Measurements from ENCODE around the gene RNASEH1.
"Not testable (repeated sequence)": the region's sequence is repeated elsewhere in the genome, so short reads cannot be mapped to it uniquely, and the experiment has no call there.

RNASEH1 gene

DNA sequence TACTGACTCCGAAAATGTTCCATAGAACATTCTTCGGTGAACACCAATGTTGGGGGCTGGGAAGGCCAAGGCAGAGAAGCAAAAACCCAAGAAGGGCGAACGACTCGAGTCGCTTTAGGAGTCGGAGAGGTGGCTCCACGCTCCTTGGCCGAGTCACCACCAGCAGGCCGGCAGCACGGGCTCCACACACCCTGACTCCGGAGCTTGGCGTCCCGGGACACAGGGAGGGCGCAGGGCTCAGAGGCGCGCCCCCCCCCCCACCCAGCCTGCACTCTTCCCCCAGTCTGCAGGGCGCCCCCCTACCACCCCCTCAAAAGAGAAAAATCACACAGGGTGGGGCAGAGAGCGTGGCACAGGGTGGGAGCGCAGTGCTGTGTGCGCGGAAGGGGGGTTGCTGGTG lies 31.3 kb downstream of the RNASEH1 start:
- no peaks in the 10 kb centered on the region for H4K20me1 ChIP-seq
- no peak for TF ChIP-seq Cebpa-rat (IDR thresholded peaks at IDR 0.05)
- H3K9ac ChIP-seq, result no peak overlapping the region
- H3K4me3 ChIP-seq, result no peak overlapping the region
- H3K27ac ChIP-seq, result no peak overlapping the region
- 0 out of 2 replicates have a peak, but pooled peaks cover 3% of the 10 kb centered on the region for H3K4me1 ChIP-seq
- H3K36me3 ChIP-seq, result no peaks in the 10 kb centered on the region
- H3K9me3 ChIP-seq, result no peaks in the 10 kb centered on the region
- H3K27me3 ChIP-seq, result no peaks in the 10 kb centered on the region
- H3K4me2 ChIP-seq, result no peak overlapping the region

GRCh38 chr2:3523551-3524041 lies 34.5 kb downstream of the RNASEH1 start:
- H3K4me1 ChIP-seq, result peaks cover 23% of the 10 kb centered on the region
- H3K27ac ChIP-seq, result no peak overlapping the region
- no peak for TF ChIP-seq Cebpa-rat (IDR thresholded peaks at IDR 0.05)
- H4K20me1 ChIP-seq, result no peaks in the 10 kb centered on the region
- H3K4me2 ChIP-seq, result no peak overlapping the region
- H3K27me3 ChIP-seq, result no peaks in the 10 kb centered on the region
- H3K9ac ChIP-seq, result no peak overlapping the region
- H3K9me3 ChIP-seq, result no peaks in the 10 kb centered on the region
- H3K4me3 ChIP-seq, result no peak overlapping the region
- H3K36me3 ChIP-seq, result no peaks in the 10 kb centered on the region

- H3K4me3 ChIP-seq, result no peak overlapping the region
- H3K4me1 ChIP-seq, result peaks cover 26% of the 10 kb centered on the region
- H3K36me3 ChIP-seq, result no peaks in the 10 kb centered on the region
- H3K27me3 ChIP-seq, result no peaks in the 10 kb centered on the region
- TF ChIP-seq Cebpa-rat (IDR thresholded peaks at IDR 0.05), result no peak
- H3K9me3 ChIP-seq, result no peaks in the 10 kb centered on the region
- H3K9ac ChIP-seq, result no peak overlapping the region
- H3K27ac ChIP-seq, result no peak overlapping the region
- no peak overlapping the region for H3K4me2 ChIP-seq
- no peaks in the 10 kb centered on the region for H4K20me1 ChIP-seq
These were observed 35.1 kb downstream of the RNASEH1 start for GRCh38 chr2:3522961-3523421.

- no peak for TF ChIP-seq Cebpa-rat (IDR thresholded peaks at IDR 0.05)
- Histone ChIP-seq H4K20me1 (no peaks in the 10 kb centered on the region), H3K4me1 (peaks cover 33% of the 10 kb centered on the region), H3K9me3 (peaks cover 15% of the 10 kb centered on the region), H3K27ac (no peak overlapping the region), H3K4me3 (peak overlapping the region; percentile 79; the same call in 1 of the 2 replicates), H3K4me2 (peak overlapping the region; percentile 91), H3K27me3 (no peaks in the 10 kb centered on the region), H3K9ac (no peak overlapping the region), H3K36me3 (peaks cover 19% of the 10 kb centered on the region)
These were observed 37.5 kb downstream of the RNASEH1 start for GRCh38 chr2:3520591-3520990.

DNA sequence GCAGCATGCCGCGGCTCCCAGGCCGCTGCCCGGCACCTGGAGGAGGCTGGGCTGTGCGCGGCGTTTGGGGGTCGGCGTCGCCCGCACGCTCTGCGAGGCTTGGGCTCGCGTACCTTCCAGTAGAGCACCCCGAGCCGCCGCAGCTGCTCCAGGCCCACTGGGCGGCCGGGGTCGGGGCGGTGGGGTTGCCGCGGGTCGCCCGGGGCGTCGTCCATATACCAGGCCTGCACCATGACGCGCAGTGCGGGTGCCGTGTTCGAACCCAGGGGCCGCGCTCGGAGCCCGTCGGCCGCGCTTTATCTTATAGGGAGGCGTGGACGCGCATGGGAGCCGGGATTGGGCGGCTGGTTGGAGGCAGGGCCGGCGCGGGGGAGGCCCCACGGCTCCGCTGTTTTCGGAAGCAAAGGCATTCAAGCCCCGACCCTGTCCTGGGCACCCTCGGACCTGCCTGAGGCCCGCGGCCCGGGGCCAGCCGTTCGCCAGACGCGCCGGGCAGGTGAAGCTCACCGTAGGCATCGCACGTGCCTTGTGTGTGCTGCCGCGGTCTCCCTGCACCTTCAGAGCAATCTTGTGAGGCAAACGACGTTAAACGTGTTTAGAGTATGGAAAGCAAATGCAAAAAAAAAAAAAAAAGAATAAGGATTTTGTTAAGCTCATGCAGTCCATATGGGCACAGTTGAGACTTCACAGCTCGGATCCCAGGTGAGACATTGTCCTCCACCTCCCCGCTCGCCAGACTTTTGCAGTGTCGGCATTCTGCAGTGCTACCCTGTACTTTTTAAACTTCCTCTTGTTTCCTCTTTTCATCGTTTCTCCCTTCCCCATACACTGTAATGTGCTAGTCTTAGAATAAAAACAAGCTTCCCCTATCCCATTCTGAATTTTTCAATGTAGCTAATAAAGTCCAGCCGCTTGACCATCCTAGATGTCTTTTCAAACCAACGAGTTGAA lies 38.6 kb downstream of the RNASEH1 start, which contains the start of gene ADI1:
ADI1 (minus strand) TSS at position 277 of the 951 bp plus-strand sequence; CDS start at position 233, 44 bp downstream.
- Histone ChIP-seq H3K36me3 (peaks cover 21% of the 10 kb centered on the region), H3K4me1 (peaks cover 29% of the 10 kb centered on the region), H3K4me3 (peak within 1 kb of the TSS; percentile 79), H3K9ac (peak within 1 kb of the TSS; percentile 90), H3K9me3 (peaks cover 25% of the 10 kb centered on the region), H4K20me1 (no peaks in the 10 kb centered on the region), H3K27me3 (no peaks in the 10 kb centered on the region), H3K4me2 (peak within 1 kb of the TSS; percentile 91), H3K27ac (peak within 1 kb of the TSS; percentile 94)
- no peak for TF ChIP-seq Cebpa-rat (IDR thresholded peaks at IDR 0.05)

DNA sequence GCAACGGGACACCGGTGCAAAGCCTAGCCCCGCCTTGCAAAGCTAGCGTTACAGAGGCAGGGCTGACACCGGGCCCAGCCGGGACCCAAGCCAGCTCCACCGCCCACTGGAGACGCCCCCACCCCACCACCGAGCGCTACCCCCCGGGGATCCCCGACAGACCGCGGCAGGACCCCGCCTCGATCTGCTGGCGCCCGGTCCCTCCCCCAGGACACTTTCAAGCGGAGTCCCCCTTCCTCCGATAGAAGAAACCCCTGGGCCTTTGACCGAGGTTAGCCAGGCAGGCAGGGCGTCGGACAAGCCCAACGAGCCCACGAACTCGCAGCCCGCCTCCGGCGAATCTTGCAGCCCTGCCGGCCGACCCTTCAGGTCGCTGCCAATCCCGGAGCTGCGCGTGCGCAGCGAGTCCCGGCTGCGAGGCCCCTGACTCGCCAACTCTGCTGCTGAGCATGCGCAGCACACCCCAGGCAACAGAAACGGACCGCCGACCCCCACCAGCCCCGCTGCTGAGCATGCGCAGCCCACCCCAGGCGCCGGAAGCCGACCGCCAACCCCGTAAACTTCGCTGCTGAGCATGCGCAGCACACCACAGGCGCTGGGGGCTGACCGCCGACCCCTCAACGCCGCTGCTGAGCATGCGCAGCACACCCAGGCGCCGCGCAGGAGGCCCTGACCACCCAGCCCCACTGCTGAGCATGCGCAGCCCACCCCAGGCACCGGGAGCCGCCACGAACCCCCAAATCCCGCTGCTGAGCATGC lies 39.5 kb downstream of the RNASEH1 start:
- peak overlapping the region; percentile 94 for H3K27ac ChIP-seq
- TF ChIP-seq Cebpa-rat (IDR thresholded peaks at IDR 0.05), result no peak
- peaks cover 29% of the 10 kb centered on the region for H3K36me3 ChIP-seq
- peak overlapping the region; percentile 91 for H3K4me2 ChIP-seq
- peak overlapping the region; percentile 90 for H3K9ac ChIP-seq
- H3K27me3 ChIP-seq, result no peaks in the 10 kb centered on the region
- no peaks in the 10 kb centered on the region for H4K20me1 ChIP-seq
- H3K4me1 ChIP-seq, result peaks cover 34% of the 10 kb centered on the region
- peaks cover 34% of the 10 kb centered on the region for H3K9me3 ChIP-seq
- H3K4me3 ChIP-seq, result peak overlapping the region; percentile 79

DNA sequence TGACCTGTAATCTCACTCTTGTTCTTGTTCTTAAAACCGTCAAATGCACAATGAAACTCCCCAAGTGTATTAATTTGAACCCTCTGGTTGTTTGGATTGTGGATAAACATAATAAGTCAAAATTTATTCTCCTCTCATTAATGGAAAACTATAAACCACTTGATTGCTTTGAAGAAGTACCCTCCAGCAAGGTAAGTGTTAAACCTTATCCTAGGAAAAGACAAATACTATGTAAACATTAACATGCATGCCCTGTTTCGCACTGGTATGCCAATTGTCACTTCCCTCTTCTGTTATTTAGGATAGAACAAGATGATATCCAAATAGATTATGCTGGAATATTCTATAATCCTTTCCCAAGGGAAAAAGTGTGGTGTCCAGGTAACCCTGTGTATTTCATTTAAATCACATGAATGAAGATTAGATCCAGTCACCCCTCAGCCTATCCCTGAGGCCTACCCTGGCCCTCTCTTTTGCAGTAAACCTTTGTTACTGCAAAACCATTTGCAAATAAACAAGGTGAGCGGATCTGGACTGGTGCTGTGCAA lies 40.1 kb downstream of the RNASEH1 start:
- Histone ChIP-seq H3K9ac (peak overlapping the region; percentile 90), H3K4me1 (peaks cover 41% of the 10 kb centered on the region), H3K27me3 (no peaks in the 10 kb centered on the region), H4K20me1 (no peaks in the 10 kb centered on the region), H3K27ac (peak overlapping the region; percentile 85), H3K4me3 (peak overlapping the region; percentile 79), H3K9me3 (peaks cover 40% of the 10 kb centered on the region), H3K4me2 (peak overlapping the region; percentile 89), H3K36me3 (peaks cover 36% of the 10 kb centered on the region)
- TF ChIP-seq Cebpa-rat (IDR thresholded peaks at IDR 0.05), result no peak

- Histone ChIP-seq H3K9me3 (peaks cover 52% of the 10 kb centered on the region), H3K36me3 (peaks cover 48% of the 10 kb centered on the region), H3K27ac (no peak overlapping the region), H3K4me1 (peaks cover 45% of the 10 kb centered on the region), H3K4me3 (no peak overlapping the region), H3K27me3 (no peaks in the 10 kb centered on the region), H4K20me1 (no peaks in the 10 kb centered on the region), H3K4me2 (no peak overlapping the region), H3K9ac (no peak overlapping the region)
- TF ChIP-seq Cebpa-rat (IDR thresholded peaks at IDR 0.05), result no peak
These were observed 41.3 kb downstream of the RNASEH1 start for GRCh38 chr2:3516831-3517230.

DNA sequence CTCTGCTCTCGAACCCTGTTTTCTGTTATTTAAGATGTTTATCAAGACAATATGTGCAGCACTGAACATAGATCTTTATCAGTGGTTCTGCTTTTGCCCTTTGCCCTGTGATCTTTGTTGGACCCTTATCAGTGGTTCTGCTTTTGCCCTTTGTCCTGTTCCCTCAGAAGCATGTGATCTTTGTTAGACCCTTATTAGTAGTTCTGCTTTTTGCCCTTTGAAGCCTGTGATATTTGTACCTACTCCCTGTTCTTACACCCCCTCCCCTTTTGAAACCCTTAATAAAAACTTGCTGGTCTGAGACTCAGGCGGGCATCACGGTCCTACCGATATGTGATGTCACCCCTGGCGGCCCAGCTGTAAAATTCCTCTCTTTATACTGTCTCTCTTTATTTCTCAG lies 42.7 kb downstream of the RNASEH1 start:
- H3K27me3 ChIP-seq, result not testable (repeated sequence)

More for the DNA sequence above, 42.7 kb downstream of the RNASEH1 start:
- not testable (repeated sequence) for H4K20me1 ChIP-seq, H3K9ac ChIP-seq, H3K4me2 ChIP-seq, H3K4me3 ChIP-seq, H3K27ac ChIP-seq
- Histone ChIP-seq H3K36me3 (peaks cover 62% of the 10 kb centered on the region), H3K9me3 (peaks cover 66% of the 10 kb centered on the region), H3K4me1 (peaks cover 41% of the 10 kb centered on the region)

Measured in BLaER1 (cell line).